ENCODE data around the gene FAM76B.

Gene FAM76B

DNA sequence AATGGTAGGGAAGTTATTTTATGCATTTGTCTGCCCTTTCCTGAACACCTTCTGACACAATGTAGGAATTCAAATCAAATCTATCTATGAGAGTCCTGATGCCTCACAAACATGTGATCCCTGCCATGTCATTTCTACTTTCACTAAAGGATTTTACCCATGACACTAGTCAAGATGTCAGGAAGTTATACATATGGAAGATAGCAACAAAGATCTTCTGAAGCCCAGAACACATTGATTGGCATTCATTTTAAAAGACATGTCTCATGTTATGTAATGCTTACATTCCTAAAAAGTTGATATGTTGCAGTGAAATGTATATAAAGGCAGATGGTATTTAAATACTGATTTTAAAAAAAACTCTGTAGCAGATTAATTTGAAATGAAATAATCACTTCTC lies 61.5 kb downstream of the FAM76B start:
- DNase-seq: no peak

DNA sequence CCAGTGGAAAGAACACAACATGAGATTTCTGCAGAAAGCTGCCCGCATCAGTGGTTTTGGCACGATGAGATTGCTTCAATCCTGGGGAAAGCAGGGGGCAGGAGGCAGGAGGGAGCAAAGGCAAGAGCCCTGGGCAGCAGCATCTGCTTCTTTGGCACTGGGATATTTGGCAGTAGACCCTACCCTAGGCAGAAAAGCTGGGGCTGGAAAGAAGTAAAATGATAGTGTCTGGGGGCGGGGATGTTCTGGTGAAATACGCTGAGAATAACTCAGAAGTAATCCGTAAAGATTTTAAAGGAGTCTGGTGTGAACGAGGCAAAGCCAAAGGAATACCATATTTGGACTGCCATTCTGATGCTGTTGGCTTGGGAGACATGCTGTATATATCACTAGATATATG lies 62.0 kb downstream of the FAM76B start:
- no peak for DNase-seq

DNA sequence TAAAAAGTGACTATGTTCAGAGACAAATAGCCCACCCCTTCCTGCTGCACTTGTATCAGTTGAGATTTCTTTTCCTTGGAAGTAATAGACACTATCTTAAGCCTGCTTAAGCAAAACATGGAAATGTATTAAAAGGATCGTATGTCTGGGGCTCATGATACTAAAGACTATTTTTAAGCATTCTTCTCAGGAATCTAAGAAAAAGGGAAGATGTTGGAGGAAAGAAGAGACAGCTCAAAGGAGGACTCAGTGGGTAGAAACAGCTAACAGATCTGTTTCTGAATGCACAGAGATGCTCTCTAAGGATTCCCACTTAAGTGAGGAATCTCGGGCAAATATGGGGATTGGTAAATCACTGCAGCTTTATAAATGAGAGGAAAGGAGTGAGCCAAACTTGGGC lies 62.5 kb downstream of the FAM76B start:
- no peak for DNase-seq

DNA sequence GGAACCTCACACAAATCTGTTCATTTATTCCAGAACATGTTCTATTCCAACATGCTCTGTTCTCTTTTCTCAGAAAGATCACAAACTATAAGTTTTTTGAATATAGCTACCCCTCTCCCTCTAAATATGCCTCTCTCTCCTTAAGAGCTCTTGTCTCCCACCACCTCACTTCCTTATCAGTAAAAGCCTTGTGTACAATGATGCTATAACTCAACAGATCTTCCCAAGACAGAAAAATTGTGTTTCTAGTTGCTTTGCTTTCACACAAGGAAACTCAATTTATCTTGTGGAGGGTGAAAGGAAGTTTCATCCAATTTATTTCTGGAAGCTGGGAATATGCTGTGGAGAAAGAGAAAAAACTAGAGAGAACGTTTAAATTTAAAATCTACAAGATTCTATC lies 64.4 kb downstream of the FAM76B start:
- DNase-seq: no peak

DNA sequence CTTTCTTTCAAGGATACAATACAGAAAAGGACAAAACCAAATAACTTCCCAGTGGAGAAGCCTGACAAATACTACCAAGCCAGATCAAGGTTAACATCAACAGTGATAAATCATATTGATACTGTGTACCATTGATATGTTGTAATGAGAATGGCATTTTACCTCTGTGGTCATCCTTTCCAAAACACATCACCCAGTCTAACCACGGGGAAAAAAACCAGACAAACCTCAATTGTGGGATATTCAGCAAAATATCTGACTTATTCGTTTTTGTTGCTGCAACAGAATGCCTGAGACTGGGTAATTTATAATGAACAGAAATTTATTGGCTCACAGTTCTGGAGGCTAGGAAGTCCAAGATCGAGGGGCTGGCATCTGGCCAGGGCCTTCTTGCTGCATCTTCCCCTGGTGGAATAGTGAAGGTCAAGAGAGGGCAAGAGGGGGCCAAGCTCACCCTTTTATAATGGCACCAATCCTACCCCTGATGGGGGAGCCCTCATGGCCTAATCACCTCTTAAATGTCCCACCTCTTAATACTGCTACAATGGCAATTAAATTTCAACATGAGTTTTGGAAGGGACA lies 66.1 kb downstream of the FAM76B start:
- DNase-seq: no peak

DNA sequence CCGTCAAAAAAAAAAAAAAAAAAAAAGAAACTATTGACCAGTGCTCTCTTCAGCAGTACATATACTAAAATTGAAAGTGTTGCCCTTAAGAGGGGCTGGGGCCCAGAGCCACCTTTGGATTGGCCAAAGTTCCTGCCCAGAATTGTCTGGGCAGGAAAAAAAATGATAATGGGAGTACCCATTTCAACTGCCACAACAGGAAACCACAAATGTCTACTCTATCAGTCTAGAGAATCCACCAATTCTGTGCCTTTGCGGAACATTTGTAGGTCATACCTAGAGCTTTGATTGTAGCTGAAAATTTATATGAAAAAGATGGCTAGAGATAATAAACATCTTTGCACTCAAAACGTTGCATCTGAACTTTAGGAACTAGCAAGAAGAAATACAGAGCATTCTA lies 69.4 kb downstream of the FAM76B start:
- DNase-seq: no peak
